Endothelial cell (in vitro differentiated cells): ENCODE results near the gene EP400. TPM values are rescaled to one million over a fixed set of nuclear protein-coding genes. Genes with fewer than 3 reads are reported as not detected.
A peak's percentile ranks its signal among the peaks of the same experiment; 100 is the strongest.
"Not testable (repeated sequence)": the region's sequence is repeated elsewhere in the genome, so short reads cannot be mapped to it uniquely, and the experiment has no call there.

Experiments used
- DNase-seq: peaks from one replicate; pipeline ENCODE4 v3.0.0; 2021; ENCODE audit warnings: low spot score
- H3K27ac Mint-ChIP-seq: one replicate; pipeline ENCODE4 v1.8.0; 2021; ENCODE audit warnings: mixed read lengths, inconsistent platforms; ENCODE audit not compliant: unreplicated experiment
- H3K27me3 Mint-ChIP-seq: one replicate; pipeline ENCODE4 v1.8.0; 2021; ENCODE audit warnings: mild to moderate bottlenecking, moderate library complexity, mixed read lengths, inconsistent platforms; ENCODE audit not compliant: unreplicated experiment
- H3K36me3 Mint-ChIP-seq: one replicate; pipeline ENCODE4 v1.8.0; 2021; ENCODE audit warnings: mild to moderate bottlenecking, low read depth, mixed read lengths, inconsistent platforms; ENCODE audit not compliant: unreplicated experiment
- H3K4me1 Mint-ChIP-seq: one replicate; pipeline ENCODE4 v1.8.0; 2021; ENCODE audit warnings: mild to moderate bottlenecking, mixed read lengths, inconsistent platforms; ENCODE audit not compliant: unreplicated experiment
- H3K4me3 Mint-ChIP-seq: one replicate; pipeline ENCODE4 v1.8.0; 2021; ENCODE audit warnings: mild to moderate bottlenecking, mixed read lengths, inconsistent platforms; ENCODE audit not compliant: unreplicated experiment
- H3K9me3 Mint-ChIP-seq: one replicate; pipeline ENCODE4 v1.8.0; 2021; ENCODE audit warnings: mixed read lengths, inconsistent platforms; ENCODE audit not compliant: unreplicated experiment
- total RNA-seq: library from RNA; stranded (reverse); fragmentation: NEBNext Ultra II Directional; extraction: Animal tissue kit (Norgen Biotek cat#: 25700); gene quantifications from one replicate; pipeline ENCODE4 v1.2.1, GENCODE V29; 2021; ENCODE audit not compliant: unreplicated experiment
- TF ChIP-seq, protein P1 (sequence below): fragments of 200-600 bp; sonication (generic); IDR thresholded peaks from one replicate; pipeline ENCODE4 v1.5.0; 2021; ENCODE audit warnings: antibody characterized with exemption; ENCODE audit not compliant: unreplicated experiment

EP400 gene
- total RNA-seq, 1 donor from 2014 or later, result 66.2 TPM

DNA sequence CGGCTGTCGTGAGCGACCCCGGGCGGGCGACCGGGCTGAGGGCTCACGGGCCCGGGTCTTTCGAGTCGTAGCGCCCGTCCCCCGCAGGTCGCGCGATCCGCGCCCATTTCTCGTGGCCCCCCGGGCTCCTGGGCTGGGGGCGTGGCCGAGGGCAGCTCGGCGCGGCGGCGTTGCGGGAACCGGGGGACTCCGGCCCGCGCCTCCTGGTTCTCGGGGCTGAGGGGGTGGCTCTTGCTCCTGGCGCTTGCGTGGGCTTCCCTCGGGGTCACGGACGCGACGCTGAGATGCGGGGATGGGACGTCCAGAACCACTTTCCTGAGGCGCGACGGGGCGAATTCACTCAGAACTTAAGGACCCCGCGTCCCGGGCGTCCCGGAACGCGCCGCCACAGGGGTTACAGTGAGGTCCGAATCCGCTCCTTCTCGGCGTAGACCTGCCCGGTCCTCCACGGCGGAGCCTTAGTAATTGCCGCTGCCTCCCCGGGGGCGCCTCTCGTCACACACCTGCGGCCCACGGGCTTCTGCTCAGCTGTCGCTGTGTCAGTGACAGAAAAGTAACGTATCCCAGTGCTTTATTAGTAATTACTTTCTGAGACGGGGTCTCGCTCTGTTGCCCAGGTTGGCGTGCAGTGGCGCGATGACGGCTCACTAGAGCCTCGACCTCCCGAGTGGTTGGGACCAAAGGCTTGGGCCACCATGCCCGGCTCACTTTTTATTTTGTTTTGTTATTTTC, 606 bp downstream of the EP400 start:
- H3K4me3 Mint-ChIP-seq, result peak overlapping the region; percentile 95
- no peaks in the 10 kb centered on the region for H3K36me3 Mint-ChIP-seq
- no peak overlapping the region for H3K27ac Mint-ChIP-seq
- H3K27me3 Mint-ChIP-seq, result no peaks in the 10 kb centered on the region
- DNase-seq, result peak; percentile 41
- no peaks in the 10 kb centered on the region for H3K9me3 Mint-ChIP-seq
- TF ChIP-seq, protein P1, sequence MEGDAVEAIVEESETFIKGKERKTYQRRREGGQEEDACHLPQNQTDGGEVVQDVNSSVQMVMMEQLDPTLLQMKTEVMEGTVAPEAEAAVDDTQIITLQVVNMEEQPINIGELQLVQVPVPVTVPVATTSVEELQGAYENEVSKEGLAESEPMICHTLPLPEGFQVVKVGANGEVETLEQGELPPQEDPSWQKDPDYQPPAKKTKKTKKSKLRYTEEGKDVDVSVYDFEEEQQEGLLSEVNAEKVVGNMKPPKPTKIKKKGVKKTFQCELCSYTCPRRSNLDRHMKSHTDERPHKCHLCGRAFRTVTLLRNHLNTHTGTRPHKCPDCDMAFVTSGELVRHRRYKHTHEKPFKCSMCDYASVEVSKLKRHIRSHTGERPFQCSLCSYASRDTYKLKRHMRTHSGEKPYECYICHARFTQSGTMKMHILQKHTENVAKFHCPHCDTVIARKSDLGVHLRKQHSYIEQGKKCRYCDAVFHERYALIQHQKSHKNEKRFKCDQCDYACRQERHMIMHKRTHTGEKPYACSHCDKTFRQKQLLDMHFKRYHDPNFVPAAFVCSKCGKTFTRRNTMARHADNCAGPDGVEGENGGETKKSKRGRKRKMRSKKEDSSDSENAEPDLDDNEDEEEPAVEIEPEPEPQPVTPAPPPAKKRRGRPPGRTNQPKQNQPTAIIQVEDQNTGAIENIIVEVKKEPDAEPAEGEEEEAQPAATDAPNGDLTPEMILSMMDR, result no peak
- H3K4me1 Mint-ChIP-seq, result peaks cover 6% of the 10 kb centered on the region

DNA sequence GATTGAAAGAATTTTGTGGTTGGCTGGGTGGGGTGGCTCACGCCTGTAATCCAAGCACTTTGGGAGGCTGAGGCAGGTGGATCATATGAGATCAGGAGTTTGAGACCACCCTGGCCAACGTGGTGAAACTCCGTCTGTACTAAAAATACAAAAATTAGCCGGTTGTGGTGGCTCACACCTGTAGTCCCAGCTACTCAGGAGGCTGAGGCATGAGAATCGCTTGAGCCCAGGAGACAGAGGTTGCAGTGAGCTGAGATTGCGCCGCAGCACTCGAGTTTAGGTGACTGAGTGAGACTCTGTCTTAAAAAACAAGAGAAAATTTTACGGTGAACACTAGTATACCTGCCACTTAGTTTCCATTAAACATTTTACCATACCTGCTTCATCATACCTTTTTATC, 4.1 kb downstream of the EP400 start:
- H3K27ac Mint-ChIP-seq, H3K9me3 Mint-ChIP-seq: not testable (repeated sequence)

DNA sequence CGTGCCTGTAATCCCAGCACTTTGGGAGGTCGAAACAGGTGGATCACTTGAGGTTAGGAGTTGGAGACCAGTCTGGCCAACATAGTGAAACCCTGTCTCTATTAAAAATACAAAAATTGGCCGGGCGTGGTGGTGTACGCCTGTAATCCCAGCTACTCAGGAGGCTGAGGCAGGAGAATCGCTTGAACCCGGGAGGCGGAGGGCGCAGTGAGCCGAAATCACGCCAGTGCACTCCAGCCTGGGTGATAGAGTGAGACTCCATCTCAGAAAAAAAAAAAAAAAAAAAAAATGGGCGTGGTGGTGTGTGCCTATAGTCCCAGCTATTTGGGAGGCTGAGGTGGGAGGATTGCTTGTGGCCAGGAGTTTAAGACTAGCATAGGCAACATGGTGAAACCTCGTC, 4.7 kb downstream of the EP400 start:
- not testable (repeated sequence) for H3K27me3 Mint-ChIP-seq, H3K27ac Mint-ChIP-seq, H3K9me3 Mint-ChIP-seq, H3K4me3 Mint-ChIP-seq, H3K36me3 Mint-ChIP-seq, H3K4me1 Mint-ChIP-seq, DNase-seq

More for the DNA sequence above, 4.1 kb downstream of the EP400 start:
- not testable (repeated sequence) for H3K4me1 Mint-ChIP-seq, H3K36me3 Mint-ChIP-seq, H3K4me3 Mint-ChIP-seq, H3K27me3 Mint-ChIP-seq, DNase-seq

DNA sequence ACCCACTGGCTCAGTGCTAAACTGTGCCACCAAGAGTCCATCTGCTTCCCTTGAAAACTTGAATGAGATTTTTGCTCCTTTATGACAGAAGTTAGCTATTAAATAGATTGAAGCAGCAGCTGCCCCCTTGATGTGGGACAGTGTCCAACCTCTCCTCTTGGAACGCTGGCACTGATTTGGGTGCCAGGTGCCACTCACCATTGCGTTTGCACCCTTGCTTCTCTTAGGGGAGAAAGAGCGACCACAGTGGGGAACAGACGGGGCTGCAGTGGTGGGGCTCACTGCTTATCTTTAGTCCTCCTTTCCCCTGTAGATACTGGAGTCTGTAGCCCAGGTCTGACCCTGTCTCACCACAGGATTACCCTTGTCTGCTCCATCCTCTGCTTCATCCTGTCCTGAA, 9.4 kb downstream of the EP400 start:
- Mint-ChIP-seq H3K27me3 (no peaks in the 10 kb centered on the region), H3K36me3 (peaks cover 6% of the 10 kb centered on the region), H3K9me3 (no peaks in the 10 kb centered on the region), H3K4me1 (peaks cover 5% of the 10 kb centered on the region), H3K4me3 (no peak overlapping the region), H3K27ac (no peak overlapping the region)
- no peak for DNase-seq
- TF ChIP-seq, protein P1, result no peak

DNA sequence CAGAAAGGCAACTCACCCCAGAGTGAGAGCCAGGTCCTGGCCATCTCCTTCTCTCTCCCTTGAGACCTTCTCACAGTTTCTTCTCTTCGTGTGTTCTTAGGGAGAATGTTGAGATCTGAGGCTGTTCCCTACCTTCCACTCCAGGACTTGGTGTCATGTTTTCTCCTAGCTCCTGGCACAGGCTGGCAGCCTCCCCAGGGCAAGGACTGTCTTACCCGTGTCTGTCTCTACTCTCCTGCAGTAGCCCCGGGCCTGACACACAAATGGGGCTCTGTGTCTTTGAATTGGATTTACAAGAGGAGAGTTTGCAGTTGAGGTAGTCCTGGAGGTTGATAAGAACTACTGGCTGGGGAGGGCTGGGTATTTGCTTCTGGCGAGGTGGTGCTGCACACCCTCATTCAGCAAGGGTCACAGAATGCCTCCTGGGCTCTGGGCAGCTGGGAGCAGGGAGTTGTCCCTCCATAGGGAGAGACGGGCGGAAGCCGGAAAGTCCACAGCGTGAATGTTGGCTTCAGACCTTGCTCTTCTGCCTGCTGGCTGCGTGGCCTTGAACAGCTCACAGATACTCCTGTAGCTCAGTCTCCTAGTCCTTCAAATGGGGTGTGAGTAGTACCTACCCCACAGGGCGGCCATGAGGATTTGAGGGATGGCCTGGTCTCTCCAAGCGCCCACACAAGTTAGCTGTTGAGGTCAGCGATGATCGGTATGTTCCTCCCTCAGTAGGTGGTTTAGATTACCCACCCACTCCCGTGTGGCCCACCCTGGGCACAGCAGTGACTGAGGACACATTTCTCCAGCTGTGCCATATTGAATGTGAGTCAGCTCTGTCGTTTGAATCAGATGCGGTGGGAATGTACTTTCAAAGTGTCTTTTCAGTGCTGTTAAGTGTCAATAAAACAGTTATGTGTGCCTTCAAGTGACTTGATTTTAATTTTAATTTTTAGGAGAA, 10.2 kb downstream of the EP400 start:
- H3K4me1 Mint-ChIP-seq, result peaks cover 5% of the 10 kb centered on the region
- H3K9me3 Mint-ChIP-seq, result no peaks in the 10 kb centered on the region

DNA sequence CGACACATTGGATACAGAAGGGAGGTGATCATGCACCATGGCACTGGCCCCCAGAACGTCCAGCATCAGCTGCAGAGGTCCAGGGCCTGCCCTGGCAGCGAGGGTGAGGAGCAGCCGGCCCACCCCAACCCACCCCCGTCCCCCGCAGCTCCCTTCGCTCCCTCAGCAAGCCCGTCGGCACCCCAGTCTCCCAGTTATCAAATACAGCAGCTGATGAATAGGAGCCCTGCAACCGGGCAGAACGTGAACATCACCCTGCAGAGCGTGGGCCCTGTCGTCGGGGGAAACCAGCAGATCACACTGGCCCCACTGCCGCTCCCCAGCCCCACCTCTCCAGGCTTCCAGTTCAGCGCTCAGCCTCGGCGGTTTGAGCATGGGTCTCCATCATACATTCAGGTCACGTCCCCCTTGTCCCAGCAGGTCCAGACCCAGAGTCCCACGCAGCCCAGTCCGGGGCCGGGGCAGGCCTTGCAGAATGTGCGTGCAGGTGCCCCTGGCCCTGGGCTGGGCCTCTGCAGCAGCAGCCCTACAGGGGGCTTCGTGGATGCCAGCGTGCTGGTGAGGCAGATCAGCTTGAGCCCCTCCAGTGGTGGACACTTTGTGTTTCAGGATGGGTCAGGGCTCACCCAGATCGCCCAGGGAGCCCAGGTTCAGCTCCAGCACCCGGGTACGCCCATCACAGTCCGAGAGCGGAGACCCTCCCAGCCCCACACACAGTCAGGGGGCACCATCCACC, 11.0 kb downstream of the EP400 start:
- H3K36me3 Mint-ChIP-seq, H3K4me1 Mint-ChIP-seq, H3K27ac Mint-ChIP-seq, H3K27me3 Mint-ChIP-seq, H3K9me3 Mint-ChIP-seq, DNase-seq, H3K4me3 Mint-ChIP-seq: not testable (repeated sequence)

More for the DNA sequence above, 10.2 kb downstream of the EP400 start:
- H3K27ac Mint-ChIP-seq, result no peak overlapping the region
- no peak overlapping the region for H3K4me3 Mint-ChIP-seq
- no peak for DNase-seq
- no peaks in the 10 kb centered on the region for H3K27me3 Mint-ChIP-seq
- TF ChIP-seq, protein P1, result no peak
- H3K36me3 Mint-ChIP-seq, result peaks cover 6% of the 10 kb centered on the region

DNA sequence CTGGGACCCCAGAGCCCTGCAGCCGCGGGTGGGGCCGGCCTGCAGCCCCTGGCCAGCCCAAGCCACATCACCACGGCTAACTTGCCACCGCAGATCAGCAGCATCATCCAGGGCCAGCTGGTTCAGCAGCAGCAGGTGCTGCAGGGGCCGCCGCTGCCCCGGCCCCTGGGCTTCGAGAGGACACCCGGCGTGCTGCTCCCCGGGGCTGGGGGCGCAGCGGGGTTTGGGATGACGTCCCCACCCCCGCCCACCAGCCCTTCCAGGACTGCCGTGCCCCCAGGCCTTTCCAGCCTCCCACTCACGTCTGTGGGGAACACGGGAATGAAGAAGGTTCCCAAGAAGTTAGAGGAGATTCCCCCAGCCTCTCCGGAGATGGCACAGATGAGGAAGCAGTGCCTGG, 11.6 kb downstream of the EP400 start:
- H3K27ac Mint-ChIP-seq, H3K4me1 Mint-ChIP-seq, H3K4me3 Mint-ChIP-seq, DNase-seq, H3K9me3 Mint-ChIP-seq, H3K27me3 Mint-ChIP-seq, H3K36me3 Mint-ChIP-seq: not testable (repeated sequence)
